Stomach (tissue), 9 donors: ENCODE results near the gene INPP5A. TPM values are rescaled to one million over a fixed set of nuclear protein-coding genes. Genes with fewer than 3 reads are reported as not detected.

Experiments used
- DNase-seq, 2 donors: peaks; one replicate each; pipeline versions ENCODE4 v3.0.0 to v3.0.0-alpha.2; 2013 to 2019
- H3K27ac ChIP-seq, 5 donors: fragments of 200-600 bp in 4 of 5; sonication (generic) in 4 of 5; one replicate each; pipeline ENCODE4 v1.5.1; 2013 to 2019; ENCODE audit warnings: mild to moderate bottlenecking in 1 of 5, moderate library complexity in 1 of 5
- H3K27me3 ChIP-seq, 3 donors: fragments of 200-600 bp; sonication (generic); one replicate each; pipeline ENCODE4 v1.5.1; 2017 to 2019; ENCODE audit warnings: mixed run types in 1 of 3
- H3K36me3 ChIP-seq, 4 donors: fragments of 200-600 bp; sonication (generic); 1 replicate in 3 of 4; 2 replicates in 1 of 4; pipeline ENCODE4 v1.5.1; 2016 to 2019
- H3K4me1 ChIP-seq, 4 donors: fragments of 200-600 bp; sonication (generic); one replicate each; pipeline ENCODE4 v1.5.1; 2016 to 2019
- H3K4me3 ChIP-seq, 4 donors: fragments of 200-600 bp; sonication (generic) in 3 of 4; one replicate each; pipeline ENCODE4 v1.5.1; 2016 to 2019; ENCODE audit warnings: mild to moderate bottlenecking in 1 of 4
- H3K9me3 ChIP-seq, 4 donors: fragments of 200-600 bp; sonication (generic); one replicate each; pipeline ENCODE4 v1.5.1; 2016 to 2019
- EP300 ChIP-seq: sonication (generic); formaldehyde crosslinking; IDR thresholded peaks from one replicate; pipeline ENCODE4 v1.6.1; 2017; ENCODE audit warnings: antibody characterized with exemption
- POLR2A ChIP-seq, 4 donors: fragments of 450-650 bp; IDR thresholded peaks; one replicate each; pipeline ENCODE4 v1.6.1; 2016; ENCODE audit warnings: antibody characterized with exemption in 4 of 4, control low read depth in 2 of 4, mild to moderate bottlenecking in 1 of 4, moderate library complexity in 1 of 4
- POLR2AphosphoS5 ChIP-seq, 3 donors: sonication (generic); formaldehyde crosslinking; IDR thresholded peaks; one replicate each; pipeline ENCODE4 v1.6.1; 2016; ENCODE audit warnings: antibody characterized with exemption in 3 of 3
- WGBS, 5 donors: extraction: QIAGEN DNeasy Blood & Tissue Kit in 3 of 5; methylation state at CpG; one replicate each; pipeline versions ENCODE4 v1.1.5 to v1.1.7; 2013 to 2018; 5-methylcytosine and 5-hydroxymethylcytosine counted together
- intact Hi-C: fragments of 100-400 bp; cut with DNase I; formaldehyde crosslinking; loops from one replicate; pipeline ENCODE4 v1.15.1; 2023; ENCODE audit warnings: low total_unique reads
- polyA plus RNA-seq, 3 donors: library from polyadenylated mRNA; stranded (reverse); fragments of 200-250 nt; gene quantifications; one replicate each; pipeline ENCODE4 v1.2.3, GENCODE V29; 2013
- total RNA-seq, 5 donors: library from RNA; depleted of rRNA; stranded (reverse); fragments of >200 nt; gene quantifications; one replicate each; pipeline versions ENCODE4 v1.1.0 to v1.2.3, GENCODE V29; 2014 to 2016
- TF ChIP-seq, protein P1 (sequence below), 7 experiments: fragments of 450-650 bp in 4 of 7; fragments of 200-600 bp in 3 of 7; sonication (generic) in 3 of 7; IDR thresholded peaks; one replicate each; pipeline ENCODE4 v1.5.1; 2016 to 2019; ENCODE audit warnings: antibody characterized with exemption in 7 of 7, control low read depth in 2 of 7, mild to moderate bottlenecking in 1 of 7
- donor health status: healthy with polysubstance abuse.
- donor health status: Bipolar disorder and iron deficiency.
- donor health status: healthy.

INPP5A gene
- total and polyA plus RNA-seq, 8 donors: 17.2 to 72.3 (median 31.0) TPM

GRCh38 chr10:132784866-132785722 lies 247.5 kb downstream of the INPP5A start:
- peak overlapping the region in 1 of 5 donors; percentile 53 for H3K27ac ChIP-seq
- 6 to 16% (median 9%) methylated on average over 38 to 108 of the region's 111 CpGs for WGBS, 5 donors
- DNase-seq: peak in 1 of 2 donors; percentile 54
- H3K36me3 ChIP-seq: peaks cover 10 to 39% (median 37%) of the 10 kb centered on the region in 4 donors
- TF ChIP-seq, protein P1, sequence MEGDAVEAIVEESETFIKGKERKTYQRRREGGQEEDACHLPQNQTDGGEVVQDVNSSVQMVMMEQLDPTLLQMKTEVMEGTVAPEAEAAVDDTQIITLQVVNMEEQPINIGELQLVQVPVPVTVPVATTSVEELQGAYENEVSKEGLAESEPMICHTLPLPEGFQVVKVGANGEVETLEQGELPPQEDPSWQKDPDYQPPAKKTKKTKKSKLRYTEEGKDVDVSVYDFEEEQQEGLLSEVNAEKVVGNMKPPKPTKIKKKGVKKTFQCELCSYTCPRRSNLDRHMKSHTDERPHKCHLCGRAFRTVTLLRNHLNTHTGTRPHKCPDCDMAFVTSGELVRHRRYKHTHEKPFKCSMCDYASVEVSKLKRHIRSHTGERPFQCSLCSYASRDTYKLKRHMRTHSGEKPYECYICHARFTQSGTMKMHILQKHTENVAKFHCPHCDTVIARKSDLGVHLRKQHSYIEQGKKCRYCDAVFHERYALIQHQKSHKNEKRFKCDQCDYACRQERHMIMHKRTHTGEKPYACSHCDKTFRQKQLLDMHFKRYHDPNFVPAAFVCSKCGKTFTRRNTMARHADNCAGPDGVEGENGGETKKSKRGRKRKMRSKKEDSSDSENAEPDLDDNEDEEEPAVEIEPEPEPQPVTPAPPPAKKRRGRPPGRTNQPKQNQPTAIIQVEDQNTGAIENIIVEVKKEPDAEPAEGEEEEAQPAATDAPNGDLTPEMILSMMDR (IDR thresholded peaks at IDR 0.05): no peak
- TF ChIP-seq POLR2A (IDR thresholded peaks at IDR 0.05) (no peak), POLR2AphosphoS5 (IDR thresholded peaks at IDR 0.05) (no peak), EP300 (no peak)
- H3K9me3 ChIP-seq: peaks cover 0 to 17% (median 8%) of the 10 kb centered on the region in 4 donors
- peaks cover 51 to 71% (median 61%) of the 10 kb centered on the region in 3 donors for H3K27me3 ChIP-seq
- peaks cover 27 to 48% (median 39%) of the 10 kb centered on the region in 4 donors for H3K4me1 ChIP-seq
- peak overlapping the region; percentile 27 to 34 (median 30) for H3K4me3 ChIP-seq
- intact Hi-C loops: loop anchor here (10.0 kb wide), 1 partner anchor 130 kb away; no protein-coding TSS in a partner anchor

- peaks cover 27 to 48% (median 39%) of the 10 kb centered on the region in 4 donors for H3K4me1 ChIP-seq
- TF ChIP-seq POLR2A (IDR thresholded peaks at IDR 0.05) (no peak), EP300 (no peak)
- TF ChIP-seq, protein P1 (IDR thresholded peaks at IDR 0.05): no peak
- DNase-seq: peak in 1 of 2 donors; percentile 63
- H3K4me3 ChIP-seq: peak within 1 kb of the TSS; percentile 27 to 48 (median 32)
- intact Hi-C loops: loop anchor here (10.0 kb wide), 1 partner anchor 131 kb away; no protein-coding TSS in a partner anchor
- H3K36me3 ChIP-seq: peaks cover 10 to 31% (median 29%) of the 10 kb centered on the region in 4 donors
- peaks cover 51 to 79% (median 61%) of the 10 kb centered on the region in 3 donors for H3K27me3 ChIP-seq
- peaks cover 0 to 17% (median 8%) of the 10 kb centered on the region in 4 donors for H3K9me3 ChIP-seq
- peak within 1 kb of the TSS in 2 of 5 donors; percentile 28 to 53 for H3K27ac ChIP-seq
- 2 to 7% (median 3%) methylated on average over 3 to 89 of the region's 119 CpGs for WGBS, 5 donors
Observed at GRCh38 chr10:132785723-132786475, 248.3 kb downstream of the INPP5A start, which contains the start of gene NKX6-2. TSS of gene NKX6-2 (minus strand) at chr10:132786147. CDS start at chr10:132785948, 199 bp downstream.

- Histone ChIP-seq H3K4me3 (peak overlapping the region in 3 of 4 donors; percentile 29 to 48 (median 29)), H3K9me3 (peaks cover 0 to 17% (median 8%) of the 10 kb centered on the region in 4 donors), H3K27me3 (peaks cover 51 to 85% (median 61%) of the 10 kb centered on the region in 3 donors), H3K36me3 (peaks cover 6 to 25% (median 23%) of the 10 kb centered on the region in 4 donors), H3K27ac (peak overlapping the region in 2 of 5 donors; percentile 24 to 28), H3K4me1 (peaks cover 27 to 48% (median 39%) of the 10 kb centered on the region in 4 donors)
- 3 to 7% (median 5%) methylated on average over 10 to 58 of the region's 58 CpGs for WGBS, 5 donors
- intact Hi-C loops: loop anchor here (10.0 kb wide), 1 partner anchor 132 kb away; no protein-coding TSS in a partner anchor
- TF ChIP-seq, protein P1 (IDR thresholded peaks at IDR 0.05): no peak
- TF ChIP-seq POLR2AphosphoS5 (IDR thresholded peaks at IDR 0.05): no peak
- TF ChIP-seq POLR2A (IDR thresholded peaks at IDR 0.05): no peak
- no peak for TF ChIP-seq EP300
- peak in 1 of 2 donors; percentile 31 for DNase-seq
Observed at GRCh38 chr10:132786476-132786883, 248.9 kb downstream of the INPP5A start.
